K562 (cell line): Measurements from ENCODE around the gene RAD50. TPM values are rescaled to one million over a fixed set of nuclear protein-coding genes. Genes with fewer than 3 reads are reported as not detected.

Experiments
- CEBPG ChIP-seq, 3 experiments: fragments of 200-800 bp in 1 of 3; sonication (Bioruptor generic) in 1 of 3; sonication (generic) in 1 of 3; formaldehyde crosslinking in 1 of 3; IDR thresholded peaks in 2 of 3; conservative IDR thresholded peaks in 1 of 3; 2 replicates each; pipeline versions ENCODE4 v1.6.1 to v1.8.0; 2016 to 2022; ENCODE audit warnings: missing compliant biosample characterization in 2 of 3, missing genetic modification characterization in 2 of 3, mild to moderate bottlenecking in 1 of 3, missing genetic modification reagents in 1 of 3
- HMG20A ChIP-seq: fragments of 450-650 bp; formaldehyde crosslinking; conservative IDR thresholded peaks from 2 replicates; pipeline ENCODE4 v1.4.0; 2020; ENCODE audit warnings: mild to moderate bottlenecking, mixed read lengths
- polyA plus RNA-seq, 8 experiments: library from polyadenylated mRNA; depleted of rRNA in 4 of 8; stranded (reverse) in 5 of 8; unstranded in 3 of 8; fragments of >200 nt; fragmentation: Nextera tagmentation in 2 of 8; fragmentation: Illumina TruSeq in 1 of 8; extraction: Ambion mirVana in 2 of 8; extraction: Trizol in 1 of 8; gene quantifications; 2 replicates each; pipeline versions ENCODE4 v1.2.1 to v1.2.3, GENCODE V29; 2011 to 2014; ENCODE audit warnings: inconsistent platforms in 1 of 8, missing spikeins in 1 of 8
- total RNA-seq, 7 experiments: library from RNA; depleted of rRNA in 6 of 7; stranded (reverse); fragments of >200 nt in 6 of 7; fragmentation: Illumina TruSeq in 2 of 7; extraction: Trizol in 2 of 7; gene quantifications; 2 replicates each; pipeline versions ENCODE4 v1.2.1 to v1.2.3, GENCODE V29; 2011 to 2021; ENCODE audit warnings: low replicate concordance in 1 of 7
- TF ChIP-seq, protein P1 (sequence below): sonication (generic); formaldehyde crosslinking; IDR thresholded peaks from 2 replicates; pipeline ENCODE4 v1.8.1; 2023; ENCODE audit warnings: mild to moderate bottlenecking, missing genetic modification reagents, moderate library complexity
- TF ChIP-seq, protein P2 (sequence below): IDR thresholded peaks from 3 replicates; pipeline ENCODE4 v1.6.1; 2011; ENCODE audit warnings: borderline replicate concordance, mild to moderate bottlenecking, moderate library complexity; ENCODE audit not compliant: insufficient read length; ENCODE audit errors: extremely low read depth

RAD50 gene
- total and polyA plus RNA-seq, 9 of the 15 experiments (the other 6 are each of a cell fraction or from before 2014, with no cell fraction given) = 15.3 to 74.2 (median 44.1) TPM

DNA sequence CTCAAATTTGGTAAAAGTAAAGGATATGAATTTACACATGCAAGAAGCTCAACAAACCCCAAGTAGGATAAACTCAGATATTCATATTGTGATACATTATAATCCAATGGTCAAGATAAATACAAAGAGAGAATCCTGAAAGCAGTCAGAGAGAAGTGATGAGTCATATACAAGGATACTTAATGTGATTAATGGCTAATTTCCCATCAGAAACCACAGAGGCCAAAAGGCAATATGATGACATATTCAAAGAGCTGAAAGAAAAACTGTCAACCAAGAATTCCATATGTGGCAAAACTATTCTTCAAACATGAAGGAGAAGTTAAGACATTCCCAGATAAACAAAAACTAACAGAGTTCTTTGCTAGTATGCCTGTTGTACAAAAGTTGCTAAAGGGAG, 46.7 kb upstream of the RAD50 start (continued):
- TF ChIP-seq HMG20A (CRISPR knock-in tag) (no peak), CEBPG (CRISPR knock-in tag; IDR thresholded peaks at IDR 0.05) (no peak), CEBPG (tag; conservative IDR thresholded peaks at IDR 0.05 in 1 of 2, IDR thresholded peaks at IDR 0.05 in 1 of 2) (0 out of 4 replicates have a peak, but pooled peaks of 1 of the 2 experiments have one; percentile 27)
- TF ChIP-seq, protein P1, sequence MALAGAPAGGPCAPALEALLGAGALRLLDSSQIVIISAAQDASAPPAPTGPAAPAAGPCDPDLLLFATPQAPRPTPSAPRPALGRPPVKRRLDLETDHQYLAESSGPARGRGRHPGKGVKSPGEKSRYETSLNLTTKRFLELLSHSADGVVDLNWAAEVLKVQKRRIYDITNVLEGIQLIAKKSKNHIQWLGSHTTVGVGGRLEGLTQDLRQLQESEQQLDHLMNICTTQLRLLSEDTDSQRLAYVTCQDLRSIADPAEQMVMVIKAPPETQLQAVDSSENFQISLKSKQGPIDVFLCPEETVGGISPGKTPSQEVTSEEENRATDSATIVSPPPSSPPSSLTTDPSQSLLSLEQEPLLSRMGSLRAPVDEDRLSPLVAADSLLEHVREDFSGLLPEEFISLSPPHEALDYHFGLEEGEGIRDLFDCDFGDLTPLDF (CRISPR knock-in tag) = no peak
- TF ChIP-seq, protein P2, sequence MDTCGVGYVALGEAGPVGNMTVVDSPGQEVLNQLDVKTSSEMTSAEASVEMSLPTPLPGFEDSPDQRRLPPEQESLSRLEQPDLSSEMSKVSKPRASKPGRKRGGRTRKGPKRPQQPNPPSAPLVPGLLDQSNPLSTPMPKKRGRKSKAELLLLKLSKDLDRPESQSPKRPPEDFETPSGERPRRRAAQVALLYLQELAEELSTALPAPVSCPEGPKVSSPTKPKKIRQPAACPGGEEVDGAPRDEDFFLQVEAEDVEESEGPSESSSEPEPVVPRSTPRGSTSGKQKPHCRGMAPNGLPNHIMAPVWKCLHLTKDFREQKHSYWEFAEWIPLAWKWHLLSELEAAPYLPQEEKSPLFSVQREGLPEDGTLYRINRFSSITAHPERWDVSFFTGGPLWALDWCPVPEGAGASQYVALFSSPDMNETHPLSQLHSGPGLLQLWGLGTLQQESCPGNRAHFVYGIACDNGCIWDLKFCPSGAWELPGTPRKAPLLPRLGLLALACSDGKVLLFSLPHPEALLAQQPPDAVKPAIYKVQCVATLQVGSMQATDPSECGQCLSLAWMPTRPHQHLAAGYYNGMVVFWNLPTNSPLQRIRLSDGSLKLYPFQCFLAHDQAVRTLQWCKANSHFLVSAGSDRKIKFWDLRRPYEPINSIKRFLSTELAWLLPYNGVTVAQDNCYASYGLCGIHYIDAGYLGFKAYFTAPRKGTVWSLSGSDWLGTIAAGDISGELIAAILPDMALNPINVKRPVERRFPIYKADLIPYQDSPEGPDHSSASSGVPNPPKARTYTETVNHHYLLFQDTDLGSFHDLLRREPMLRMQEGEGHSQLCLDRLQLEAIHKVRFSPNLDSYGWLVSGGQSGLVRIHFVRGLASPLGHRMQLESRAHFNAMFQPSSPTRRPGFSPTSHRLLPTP = no peak
